HepG2 (cell line): ENCODE measurements around the gene FGF19. TPM values are rescaled to one million over a fixed set of nuclear protein-coding genes. Genes with fewer than 3 reads are reported as not detected.

Experiments used
- ARHGAP35 ChIP-seq: sonication (generic); formaldehyde crosslinking; IDR thresholded peaks from 2 replicates; pipeline ENCODE4 v1.9.0; 2022; ENCODE audit warnings: mild to moderate bottlenecking, inconsistent platforms, moderate library complexity, missing genetic modification reagents, borderline replicate concordance
- BORCS8-MEF2B ChIP-seq: sonication (generic); formaldehyde crosslinking; IDR thresholded peaks from 2 replicates; pipeline ENCODE4 v1.8.0; 2022; ENCODE audit warnings: mild to moderate bottlenecking, missing genetic modification reagents
- FOSL1 ChIP-seq: sonication (generic); formaldehyde crosslinking; IDR thresholded peaks from 2 replicates; pipeline ENCODE4 v1.9.0; 2021; ENCODE audit warnings: missing genetic modification reagents, borderline replicate concordance
- FOXO1 ChIP-seq: sonication (generic); formaldehyde crosslinking; IDR thresholded peaks from 2 replicates; pipeline ENCODE4 v1.4.0; 2020; ENCODE audit warnings: missing genetic modification reagents
- FUBP1 ChIP-seq: sonication (generic); formaldehyde crosslinking; IDR thresholded peaks from 2 replicates; pipeline ENCODE4 v1.5.1; 2020; ENCODE audit warnings: missing genetic modification reagents, mild to moderate bottlenecking, borderline replicate concordance
- HCFC1 ChIP-seq: fragments of 150-350 bp; IDR thresholded peaks from 2 replicates; pipeline ENCODE4 v1.6.1; 2014; ENCODE audit warnings: low read depth, low read length
- HNF4A ChIP-seq: sonication (generic); formaldehyde crosslinking; IDR thresholded peaks from 2 replicates; pipeline ENCODE4 v1.4.0; 2020; ENCODE audit warnings: missing genetic modification reagents
- IKZF5 ChIP-seq: IDR thresholded peaks from 2 replicates; pipeline ENCODE4 v1.6.1; 2018; ENCODE audit warnings: missing genetic modification reagents, mild to moderate bottlenecking, missing compliant biosample characterization
- MED8 ChIP-seq: sonication (generic); formaldehyde crosslinking; IDR thresholded peaks from 2 replicates; pipeline ENCODE4 v1.8.1; 2023; ENCODE audit warnings: mild to moderate bottlenecking, missing genetic modification reagents; ENCODE audit not compliant: insufficient replicate concordance
- MXD1 ChIP-seq: sonication (generic); formaldehyde crosslinking; IDR thresholded peaks from 2 replicates; pipeline ENCODE4 v1.4.0; 2020; ENCODE audit warnings: mild to moderate bottlenecking, missing genetic modification reagents
- NR3C1 ChIP-seq: sonication (generic); formaldehyde crosslinking; IDR thresholded peaks from 2 replicates; pipeline ENCODE4 v1.4.0; 2020; ENCODE audit warnings: missing genetic modification reagents
- PAWR ChIP-seq: sonication (generic); formaldehyde crosslinking; IDR thresholded peaks from 2 replicates; pipeline ENCODE4 v1.4.0; 2020; ENCODE audit warnings: missing genetic modification reagents, mild to moderate bottlenecking, borderline replicate concordance
- PHB2 ChIP-seq: fragments of 450-650 bp; IDR thresholded peaks from 2 replicates; pipeline ENCODE4 v1.6.1; 2018; ENCODE audit not compliant: partially characterized antibody
- PHF21A ChIP-seq: sonication (generic); formaldehyde crosslinking; IDR thresholded peaks from 2 replicates; pipeline ENCODE4 v1.5.0; 2020; ENCODE audit warnings: mild to moderate bottlenecking, missing genetic modification reagents
- POLR2G ChIP-seq: fragments of 200-400 bp; formaldehyde crosslinking; IDR thresholded peaks from 2 replicates; pipeline ENCODE4 v1.6.1; 2018; ENCODE audit warnings: mild to moderate bottlenecking, low read depth, low read length, moderate library complexity
- RFXANK ChIP-seq: IDR thresholded peaks from 2 replicates; pipeline ENCODE4 v1.6.1; 2016
- STAT5B ChIP-seq: sonication (generic); formaldehyde crosslinking; IDR thresholded peaks from 2 replicates; pipeline ENCODE4 v1.4.0; 2020; ENCODE audit warnings: missing genetic modification reagents
- STAT6 ChIP-seq: sonication (generic); formaldehyde crosslinking; IDR thresholded peaks from 2 replicates; pipeline ENCODE4 v1.4.0; 2020; ENCODE audit warnings: missing genetic modification reagents, mild to moderate bottlenecking, borderline replicate concordance
- TCF7 ChIP-seq: sonication (generic); IDR thresholded peaks from 2 replicates; pipeline ENCODE4 v1.6.1; 2016; ENCODE audit warnings: antibody characterized with exemption, low read depth
- TFDP1 ChIP-seq: IDR thresholded peaks from 2 replicates; pipeline ENCODE4 v1.6.1; 2016; ENCODE audit warnings: missing compliant biosample characterization, missing genetic modification reagents, borderline replicate concordance
- TGIF2 ChIP-seq: IDR thresholded peaks from 2 replicates; pipeline ENCODE4 v1.6.1; 2016; ENCODE audit warnings: control low read depth, missing compliant biosample characterization
- ZNF17 ChIP-seq: sonication (generic); formaldehyde crosslinking; IDR thresholded peaks from 2 replicates; pipeline ENCODE4 v1.5.0; 2020; ENCODE audit warnings: mild to moderate bottlenecking, missing genetic modification reagents
- ZNF337 ChIP-seq: sonication (generic); formaldehyde crosslinking; IDR thresholded peaks from 2 replicates; pipeline ENCODE4 v1.5.1; 2020; ENCODE audit warnings: missing genetic modification reagents, low read depth, mild to moderate bottlenecking, borderline replicate concordance
- ZNF414 ChIP-seq: sonication (generic); formaldehyde crosslinking; IDR thresholded peaks from 2 replicates; pipeline ENCODE4 v1.5.0; 2020; ENCODE audit warnings: missing genetic modification reagents
- polyA plus RNA-seq, 8 experiments: library from polyadenylated mRNA; depleted of rRNA in 3 of 8; stranded (reverse) in 7 of 8; unstranded in 1 of 8; fragments of >200 nt; fragmentation: Illumina TruSeq in 4 of 8; extraction: Trizol in 4 of 8; gene quantifications; 2 replicates each; pipeline versions ENCODE4 v1.2.1 to v1.2.3, GENCODE V29; 2011 to 2016; ENCODE audit warnings: low read depth in 4 of 8, missing spikeins in 1 of 8, mixed read lengths in 1 of 8; ENCODE audit not compliant: insufficient read depth in 1 of 8
- total RNA-seq, 5 experiments: library from RNA; depleted of rRNA; stranded (reverse); fragments of >200 nt; fragmentation: Illumina TruSeq; extraction: Trizol; gene quantifications; 2 replicates each; pipeline ENCODE4 v1.2.3, GENCODE V29; 2016; ENCODE audit warnings: low read depth in 1 of 5

The FGF19 gene
- total and polyA plus RNA-seq, 2 of the 13 experiments (the other 11 are each of a cell fraction or from before 2014, with no cell fraction given) = 0.07 TPM; not detected in 1

GRCh38 chr11:69702239-69702691, 1.6 kb downstream of the FGF19 start (continued):
- TF ChIP-seq BORCS8-MEF2B (CRISPR knock-in tag) (no peak), TCF7 (peak; percentile 90), PHF21A (CRISPR knock-in tag) (peak; percentile 89), PAWR (CRISPR knock-in tag) (no peak), POLR2G (peak; percentile 41; the same call in 1 of the 2 replicates), FOSL1 (CRISPR knock-in tag) (no peak), ZNF337 (CRISPR knock-in tag) (no peak), ARHGAP35 (CRISPR knock-in tag) (peak; percentile 54; the same call in 1 of the 2 replicates), ZNF414 (CRISPR knock-in tag) (no peak), TFDP1 (CRISPR knock-in tag) (peak; percentile 62; the same call in 1 of the 2 replicates), TGIF2 (CRISPR knock-in tag) (no peak), RFXANK (CRISPR knock-in tag) (no peak), NR3C1 (CRISPR knock-in tag) (no peak), MXD1 (CRISPR knock-in tag) (no peak), HNF4A (peak; percentile 71), PHB2 (no peak), ZNF17 (no peak), FUBP1 (CRISPR knock-in tag) (no peak), STAT5B (CRISPR knock-in tag) (no peak), IKZF5 (CRISPR knock-in tag) (0 out of 2 replicates have a peak, but pooled peaks have one; percentile 32), HCFC1 (no peak), MED8 (no peak), FOXO1 (CRISPR knock-in tag) (peak; percentile 68), STAT6 (CRISPR knock-in tag) (no peak)
